Upper lobe of right lung (tissue), 1 donor: ENCODE measurements around the gene CCDC6. TPM values are rescaled to one million over a fixed set of nuclear protein-coding genes. Genes with fewer than 3 reads are reported as not detected.

Experiments
- ATAC-seq: fragments of 200-7000 bp; cut with Tn5 transposase; one replicate; pipeline ENCODE4 v1.9.1; 2020; ENCODE audit warnings: mild to moderate bottlenecking, moderate library complexity
- DNase-seq: peaks from one replicate; pipeline ENCODE4 v3.0.0-alpha.2; 2020
- H3K27ac ChIP-seq: fragments of 200-600 bp; one replicate; pipeline ENCODE4 v1.8.0; 2022
- H3K27me3 ChIP-seq: fragments of 200-600 bp; one replicate; pipeline ENCODE4 v1.8.0; 2022; ENCODE audit warnings: mild to moderate bottlenecking
- H3K36me3 ChIP-seq: fragments of 200-600 bp; one replicate; pipeline ENCODE4 v1.8.0; 2022
- H3K4me1 ChIP-seq: fragments of 200-600 bp; one replicate; pipeline ENCODE4 v1.8.0; 2022
- H3K4me3 ChIP-seq: fragments of 200-600 bp; one replicate; pipeline ENCODE4 v1.8.0; 2022; ENCODE audit warnings: mild to moderate bottlenecking
- H3K9me3 ChIP-seq: fragments of 200-600 bp; one replicate; pipeline ENCODE4 v1.8.0; 2022
- intact Hi-C: fragments of 100-400 bp; cut with DNase I; formaldehyde crosslinking; loops from one replicate; pipeline ENCODE4 v1.11.0; 2022
- total RNA-seq: library from RNA; stranded (reverse); fragmentation: NEBNext Ultra II Directional; extraction: Animal tissue kit (Norgen Biotek cat#: 25700); gene quantifications from one replicate; pipeline ENCODE4 v1.2.1, GENCODE V29; 2021
- TF ChIP-seq, protein P1 (sequence below): fragments of 200-600 bp; IDR thresholded peaks from one replicate; pipeline ENCODE4 v1.8.0; 2022; ENCODE audit warnings: antibody characterized with exemption
- donor health status: DM: no; HTN: yes; CAD: no; lungs with severe emphysema.

Gene CCDC6
- total RNA-seq, 1 donor from 2014 or later = 55.7 TPM

DNA sequence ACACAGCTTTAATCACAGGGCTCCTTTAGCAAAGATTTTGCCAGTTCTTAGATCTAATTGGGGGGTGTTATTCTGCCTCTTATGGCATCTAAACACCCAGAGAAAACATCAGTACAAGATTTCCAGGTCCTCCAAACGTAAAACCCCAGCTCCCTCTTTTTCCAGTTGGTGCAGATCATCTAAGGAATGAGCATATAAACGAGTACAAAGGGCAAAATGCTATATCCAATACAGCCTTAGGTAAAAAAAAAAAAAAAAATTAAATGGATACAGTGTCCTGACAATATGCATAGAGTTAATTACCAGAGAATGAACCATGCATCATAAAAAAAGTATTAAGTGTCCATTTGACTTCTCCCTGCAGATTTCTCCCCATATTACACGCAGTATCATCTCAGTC is 50.3 kb downstream of the CCDC6 start:
- TF ChIP-seq, protein P1, sequence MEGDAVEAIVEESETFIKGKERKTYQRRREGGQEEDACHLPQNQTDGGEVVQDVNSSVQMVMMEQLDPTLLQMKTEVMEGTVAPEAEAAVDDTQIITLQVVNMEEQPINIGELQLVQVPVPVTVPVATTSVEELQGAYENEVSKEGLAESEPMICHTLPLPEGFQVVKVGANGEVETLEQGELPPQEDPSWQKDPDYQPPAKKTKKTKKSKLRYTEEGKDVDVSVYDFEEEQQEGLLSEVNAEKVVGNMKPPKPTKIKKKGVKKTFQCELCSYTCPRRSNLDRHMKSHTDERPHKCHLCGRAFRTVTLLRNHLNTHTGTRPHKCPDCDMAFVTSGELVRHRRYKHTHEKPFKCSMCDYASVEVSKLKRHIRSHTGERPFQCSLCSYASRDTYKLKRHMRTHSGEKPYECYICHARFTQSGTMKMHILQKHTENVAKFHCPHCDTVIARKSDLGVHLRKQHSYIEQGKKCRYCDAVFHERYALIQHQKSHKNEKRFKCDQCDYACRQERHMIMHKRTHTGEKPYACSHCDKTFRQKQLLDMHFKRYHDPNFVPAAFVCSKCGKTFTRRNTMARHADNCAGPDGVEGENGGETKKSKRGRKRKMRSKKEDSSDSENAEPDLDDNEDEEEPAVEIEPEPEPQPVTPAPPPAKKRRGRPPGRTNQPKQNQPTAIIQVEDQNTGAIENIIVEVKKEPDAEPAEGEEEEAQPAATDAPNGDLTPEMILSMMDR = no peak
- Histone ChIP-seq H3K36me3 (peaks cover 10% of the 10 kb centered on the region), H3K27ac (no peak overlapping the region), H3K4me1 (peaks cover 33% of the 10 kb centered on the region), H3K4me3 (no peak overlapping the region), H3K27me3 (no peaks in the 10 kb centered on the region), H3K9me3 (no peaks in the 10 kb centered on the region)
- intact Hi-C loops = no loop called here
- DNase-seq (no peak), ATAC-seq (no peak)

DNA sequence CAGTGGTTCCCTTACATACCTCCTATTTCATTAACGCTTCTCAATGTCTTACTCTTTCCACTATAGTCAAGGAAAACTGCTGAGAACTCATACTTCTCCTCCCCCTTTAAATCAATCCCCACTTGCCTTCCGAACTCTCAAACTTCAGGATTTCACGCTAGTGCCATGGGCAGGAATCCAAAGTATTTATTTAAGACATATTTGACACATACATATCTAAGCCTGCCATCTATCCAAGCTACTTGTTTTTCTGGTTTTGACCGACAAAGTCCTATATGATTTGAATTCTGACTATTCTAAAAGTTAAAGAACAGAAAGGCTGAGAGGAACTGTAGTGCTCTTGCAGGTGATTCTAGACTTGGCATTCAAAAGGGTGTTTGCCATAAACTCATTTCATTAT is 51.8 kb downstream of the CCDC6 start:
- intact Hi-C loops = no loop called here
- DNase-seq = no peak
- peaks cover 33% of the 10 kb centered on the region for H3K4me1 ChIP-seq
- H3K36me3 ChIP-seq = peaks cover 24% of the 10 kb centered on the region
- H3K9me3 ChIP-seq = no peaks in the 10 kb centered on the region
- H3K27ac ChIP-seq = no peak overlapping the region
- no peak for ATAC-seq
- TF ChIP-seq, protein P1 = no peak
- no peaks in the 10 kb centered on the region for H3K27me3 ChIP-seq
- no peak overlapping the region for H3K4me3 ChIP-seq

DNA sequence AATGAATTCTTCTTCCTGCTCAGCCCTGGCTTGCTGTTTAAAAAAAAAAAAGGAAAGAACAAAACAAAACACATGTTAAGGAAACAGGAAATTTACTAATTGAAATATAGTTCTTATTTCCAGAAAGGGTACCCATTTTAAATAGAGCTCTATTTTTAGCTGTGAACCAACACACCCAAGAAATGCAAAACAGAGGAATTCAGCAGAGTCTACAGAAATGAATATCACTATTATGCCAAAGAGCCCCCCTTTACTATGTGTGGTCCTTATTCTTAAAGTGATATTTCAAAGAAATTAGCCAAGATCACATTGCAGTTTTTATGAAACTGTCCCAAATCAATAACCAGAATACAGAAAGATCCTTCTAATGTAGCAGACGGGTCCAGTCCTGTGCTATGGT is 53.7 kb downstream of the CCDC6 start:
- Histone ChIP-seq H3K27ac (no peak overlapping the region), H3K27me3 (no peaks in the 10 kb centered on the region), H3K4me3 (no peak overlapping the region), H3K4me1 (peaks cover 32% of the 10 kb centered on the region), H3K36me3 (peaks cover 43% of the 10 kb centered on the region), H3K9me3 (no peaks in the 10 kb centered on the region)
- no peak for DNase-seq
- TF ChIP-seq, protein P1 = no peak
- no peak for ATAC-seq
- intact Hi-C loops = no loop called here

DNA sequence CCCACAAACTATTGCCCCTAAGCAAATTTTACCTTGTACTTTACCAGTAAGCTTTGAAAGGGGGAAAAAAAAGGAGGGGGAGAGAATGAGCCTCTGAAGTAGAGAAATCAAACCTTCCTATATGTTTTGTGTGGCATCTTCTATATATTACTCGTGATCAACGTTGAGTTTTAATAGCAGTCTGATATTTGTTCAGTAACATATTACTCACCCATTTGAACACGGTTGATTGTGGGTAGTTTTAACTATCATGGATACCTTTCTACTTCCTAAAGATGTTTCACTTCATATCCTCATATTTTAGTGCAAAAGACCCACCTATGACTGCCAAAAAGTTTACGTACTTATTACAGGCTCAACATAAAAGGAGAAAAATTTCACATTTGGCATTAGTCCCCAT is 54.5 kb downstream of the CCDC6 start:
- no peaks in the 10 kb centered on the region for H3K9me3 ChIP-seq
- H3K36me3 ChIP-seq = peaks cover 46% of the 10 kb centered on the region
- no peak for ATAC-seq
- H3K4me1 ChIP-seq = peaks cover 24% of the 10 kb centered on the region
- intact Hi-C loops = no loop called here
- no peak overlapping the region for H3K27ac ChIP-seq
- TF ChIP-seq, protein P1 = no peak
- H3K4me3 ChIP-seq = no peak overlapping the region
- DNase-seq = no peak
- no peaks in the 10 kb centered on the region for H3K27me3 ChIP-seq

DNA sequence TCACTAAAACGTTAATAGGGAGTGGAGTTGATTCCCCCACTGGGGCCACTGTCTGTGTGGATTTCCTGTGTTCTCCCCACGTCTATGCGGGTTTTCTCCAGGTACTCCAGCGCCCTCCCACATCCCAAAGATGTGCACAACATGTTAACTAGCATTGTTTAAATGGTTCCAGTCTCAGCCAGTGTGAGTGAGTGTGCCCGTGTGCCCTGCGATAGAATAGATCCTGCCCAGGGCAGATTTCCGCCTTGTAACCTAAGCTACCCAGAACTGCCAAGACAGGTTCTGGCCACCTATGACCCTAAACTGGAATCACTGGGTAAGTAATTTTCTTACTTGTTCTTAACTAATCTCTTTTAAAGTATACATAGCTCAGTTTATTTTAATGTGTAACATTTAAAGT is 58.5 kb downstream of the CCDC6 start:
- Histone ChIP-seq H3K36me3 (peaks cover 66% of the 10 kb centered on the region), H3K27me3 (no peaks in the 10 kb centered on the region), H3K4me3 (no peak overlapping the region), H3K27ac (no peak overlapping the region), H3K4me1 (peaks cover 11% of the 10 kb centered on the region), H3K9me3 (no peaks in the 10 kb centered on the region)
- no peak for ATAC-seq
- TF ChIP-seq, protein P1 = no peak
- intact Hi-C loops = no loop called here
- no peak for DNase-seq

DNA sequence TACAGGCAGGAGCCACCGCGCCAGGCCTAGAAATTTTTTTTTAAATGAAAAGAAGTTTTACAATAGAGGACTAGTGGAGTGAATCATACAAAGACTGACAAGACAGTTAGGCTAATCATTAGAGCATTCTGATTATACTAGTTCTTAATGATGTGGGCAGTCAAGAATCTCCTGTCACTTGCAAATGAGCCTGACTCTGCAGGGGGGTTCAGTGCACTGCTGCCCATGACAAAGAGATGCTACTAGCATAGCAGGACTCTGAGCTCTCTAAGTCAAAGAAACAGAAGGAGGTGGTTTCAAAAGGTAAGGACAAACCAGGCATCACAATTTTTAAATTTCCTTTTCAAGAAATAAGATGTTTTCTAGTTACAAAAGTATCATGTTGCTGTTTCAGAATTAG is 59.0 kb downstream of the CCDC6 start:
- H3K27me3 ChIP-seq = no peaks in the 10 kb centered on the region
- no peak overlapping the region for H3K27ac ChIP-seq
- intact Hi-C loops = no loop called here
- H3K4me3 ChIP-seq = no peak overlapping the region
- TF ChIP-seq, protein P1 = no peak
- peaks cover 7% of the 10 kb centered on the region for H3K4me1 ChIP-seq
- H3K9me3 ChIP-seq = no peaks in the 10 kb centered on the region
- ATAC-seq = no peak
- H3K36me3 ChIP-seq = peaks cover 66% of the 10 kb centered on the region
- DNase-seq = no peak
